Mesothelial cell of epicardium (in vitro differentiated cells): ENCODE results near the gene OGDH. TPM values are rescaled to one million over a fixed set of nuclear protein-coding genes. Genes with fewer than 3 reads are reported as not detected.
"Not testable (repeated sequence)": the region's sequence is repeated elsewhere in the genome, so short reads cannot be mapped to it uniquely, and the experiment has no call there.

Experiments
- DNase-seq, 2 experiments: peaks; one replicate each; pipeline ENCODE4 v3.0.0; 2021; ENCODE audit warnings: low spot score in 2 of 2; ENCODE audit not compliant: unreplicated experiment in 2 of 2
- H3K27ac Mint-ChIP-seq: 2 replicates; pipeline ENCODE4 v1.8.0; 2021; ENCODE audit warnings: mixed read lengths
- H3K27me3 Mint-ChIP-seq: 2 replicates; pipeline ENCODE4 v1.8.0; 2021; ENCODE audit warnings: low read depth, mixed read lengths
- H3K36me3 Mint-ChIP-seq: 2 replicates; pipeline ENCODE4 v1.8.0; 2021; ENCODE audit warnings: mixed read lengths
- H3K4me1 Mint-ChIP-seq: 2 replicates; pipeline ENCODE4 v1.8.0; 2021; ENCODE audit warnings: mixed read lengths
- H3K4me3 Mint-ChIP-seq: 2 replicates; pipeline ENCODE4 v1.8.0; 2021; ENCODE audit warnings: mild to moderate bottlenecking, moderate library complexity, mixed read lengths
- H3K9me3 Mint-ChIP-seq: 2 replicates; pipeline ENCODE4 v1.8.0; 2021; ENCODE audit warnings: mixed read lengths
- total RNA-seq: library from RNA; stranded (reverse); gene quantifications from 3 replicates; pipeline ENCODE4 v1.2.1, GENCODE V29; 2021
- TF ChIP-seq, protein P1 (sequence below): fragments of 200-600 bp; sonication (generic); IDR thresholded peaks from one replicate; pipeline ENCODE4 v1.5.0; 2021; ENCODE audit warnings: antibody characterized with exemption; ENCODE audit not compliant: unreplicated experiment

The OGDH gene
- total RNA-seq, 1 donor from 2014 or later: 71.2 TPM

DNA sequence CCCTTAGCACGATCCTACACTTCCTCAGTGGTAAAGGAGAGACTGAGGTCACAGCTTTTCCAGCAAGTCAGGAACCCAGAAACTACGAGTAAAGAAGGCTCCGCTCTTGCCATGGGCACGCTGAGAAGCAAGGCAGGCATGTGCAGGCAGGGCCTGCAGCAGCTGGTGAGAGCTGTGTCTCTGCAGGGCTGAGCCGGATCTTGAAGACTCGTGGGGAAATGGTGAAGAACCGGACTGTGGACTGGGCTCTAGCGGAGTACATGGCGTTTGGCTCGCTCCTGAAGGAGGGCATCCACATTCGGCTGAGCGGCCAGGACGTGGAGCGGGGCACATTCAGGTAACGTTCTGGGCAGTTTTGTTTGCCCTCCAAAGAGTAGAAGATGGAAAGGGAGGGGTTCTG, 90.3 kb downstream of the OGDH start:
- no peak overlapping the region for H3K4me3 Mint-ChIP-seq
- no peak overlapping the region for H3K27ac Mint-ChIP-seq
- no peaks in the 10 kb centered on the region for H3K27me3 Mint-ChIP-seq
- TF ChIP-seq, protein P1, sequence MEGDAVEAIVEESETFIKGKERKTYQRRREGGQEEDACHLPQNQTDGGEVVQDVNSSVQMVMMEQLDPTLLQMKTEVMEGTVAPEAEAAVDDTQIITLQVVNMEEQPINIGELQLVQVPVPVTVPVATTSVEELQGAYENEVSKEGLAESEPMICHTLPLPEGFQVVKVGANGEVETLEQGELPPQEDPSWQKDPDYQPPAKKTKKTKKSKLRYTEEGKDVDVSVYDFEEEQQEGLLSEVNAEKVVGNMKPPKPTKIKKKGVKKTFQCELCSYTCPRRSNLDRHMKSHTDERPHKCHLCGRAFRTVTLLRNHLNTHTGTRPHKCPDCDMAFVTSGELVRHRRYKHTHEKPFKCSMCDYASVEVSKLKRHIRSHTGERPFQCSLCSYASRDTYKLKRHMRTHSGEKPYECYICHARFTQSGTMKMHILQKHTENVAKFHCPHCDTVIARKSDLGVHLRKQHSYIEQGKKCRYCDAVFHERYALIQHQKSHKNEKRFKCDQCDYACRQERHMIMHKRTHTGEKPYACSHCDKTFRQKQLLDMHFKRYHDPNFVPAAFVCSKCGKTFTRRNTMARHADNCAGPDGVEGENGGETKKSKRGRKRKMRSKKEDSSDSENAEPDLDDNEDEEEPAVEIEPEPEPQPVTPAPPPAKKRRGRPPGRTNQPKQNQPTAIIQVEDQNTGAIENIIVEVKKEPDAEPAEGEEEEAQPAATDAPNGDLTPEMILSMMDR: no peak
- no peaks in the 10 kb centered on the region for H3K4me1 Mint-ChIP-seq
- no peaks in the 10 kb centered on the region for H3K9me3 Mint-ChIP-seq
- DNase-seq: no peak
- peaks cover 69% of the 10 kb centered on the region for H3K36me3 Mint-ChIP-seq

DNA sequence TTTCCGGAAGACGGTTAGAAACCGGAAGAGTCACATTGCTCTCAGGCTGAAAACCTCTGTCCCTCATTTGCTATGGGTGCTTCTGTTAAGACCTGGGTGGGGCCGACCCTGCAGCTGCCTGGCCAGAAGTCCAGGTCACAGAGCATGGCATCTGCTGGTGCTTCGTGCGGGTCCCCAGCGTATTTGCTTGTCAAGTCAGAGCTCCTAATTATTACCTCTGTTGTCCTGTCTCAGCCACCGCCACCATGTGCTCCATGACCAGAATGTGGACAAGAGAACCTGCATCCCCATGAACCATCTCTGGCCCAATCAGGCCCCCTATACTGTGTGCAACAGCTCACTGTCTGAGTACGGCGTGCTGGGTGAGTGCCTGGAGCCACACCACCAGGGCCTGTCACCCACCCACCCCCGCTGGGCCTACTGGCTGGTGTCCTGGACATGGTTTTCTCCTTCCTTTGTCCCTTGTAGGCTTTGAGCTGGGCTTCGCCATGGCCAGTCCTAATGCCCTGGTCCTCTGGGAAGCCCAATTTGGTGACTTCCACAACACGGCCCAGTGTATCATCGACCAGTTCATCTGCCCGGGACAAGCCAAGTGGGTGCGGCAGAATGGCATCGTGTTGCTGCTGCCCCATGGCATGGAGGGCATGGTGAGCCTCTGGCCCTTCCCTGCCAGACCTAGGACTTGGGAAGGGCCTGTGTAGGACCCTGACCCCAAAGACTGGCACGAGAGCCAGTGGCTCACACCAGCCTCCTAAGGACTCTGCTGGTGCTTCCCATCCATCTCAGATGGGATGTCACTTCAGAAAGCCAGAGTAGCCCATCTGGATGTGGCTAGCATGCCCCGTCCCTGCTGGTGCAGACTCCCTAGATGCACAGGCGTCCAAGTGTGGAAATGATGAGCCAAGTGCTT, 91.0 kb downstream of the OGDH start:
- no peaks in the 10 kb centered on the region for H3K9me3 Mint-ChIP-seq
- no peak overlapping the region for H3K27ac Mint-ChIP-seq
- TF ChIP-seq, protein P1: no peak
- H3K4me1 Mint-ChIP-seq: no peaks in the 10 kb centered on the region
- H3K36me3 Mint-ChIP-seq: peaks cover 69% of the 10 kb centered on the region
- H3K27me3 Mint-ChIP-seq: no peaks in the 10 kb centered on the region
- DNase-seq: no peak
- H3K4me3 Mint-ChIP-seq: no peak overlapping the region

DNA sequence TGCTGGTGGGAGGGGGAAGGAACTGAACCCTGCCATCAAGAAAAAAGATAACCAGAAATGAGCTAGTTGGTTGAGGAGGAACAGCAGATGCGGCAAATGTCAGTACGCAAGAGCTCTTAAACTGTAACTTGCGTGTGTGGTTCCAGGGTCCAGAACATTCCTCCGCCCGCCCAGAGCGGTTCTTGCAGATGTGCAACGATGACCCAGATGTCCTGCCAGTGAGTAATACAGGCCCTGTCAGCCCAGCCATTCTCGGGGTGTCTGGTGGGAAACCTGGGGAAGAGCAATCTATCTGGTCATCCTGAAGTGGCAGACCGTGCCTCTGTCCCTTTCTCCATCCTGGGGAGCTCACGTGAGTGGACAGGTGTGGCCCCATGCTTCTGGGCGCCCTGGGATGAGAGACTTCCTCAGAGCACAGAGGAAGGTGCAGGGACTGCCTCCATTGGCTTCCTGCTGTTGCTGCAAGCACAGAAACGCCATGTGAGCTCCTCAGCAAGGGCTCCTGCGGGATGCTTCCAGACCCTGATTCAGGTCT, 91.7 kb downstream of the OGDH start:
- TF ChIP-seq, protein P1: no peak
- H3K9me3 Mint-ChIP-seq: no peaks in the 10 kb centered on the region
- no peaks in the 10 kb centered on the region for H3K4me1 Mint-ChIP-seq
- no peak overlapping the region for H3K27ac Mint-ChIP-seq
- H3K27me3 Mint-ChIP-seq: no peaks in the 10 kb centered on the region
- H3K36me3 Mint-ChIP-seq: peaks cover 71% of the 10 kb centered on the region
- H3K4me3 Mint-ChIP-seq: no peak overlapping the region
- DNase-seq: no peak

DNA sequence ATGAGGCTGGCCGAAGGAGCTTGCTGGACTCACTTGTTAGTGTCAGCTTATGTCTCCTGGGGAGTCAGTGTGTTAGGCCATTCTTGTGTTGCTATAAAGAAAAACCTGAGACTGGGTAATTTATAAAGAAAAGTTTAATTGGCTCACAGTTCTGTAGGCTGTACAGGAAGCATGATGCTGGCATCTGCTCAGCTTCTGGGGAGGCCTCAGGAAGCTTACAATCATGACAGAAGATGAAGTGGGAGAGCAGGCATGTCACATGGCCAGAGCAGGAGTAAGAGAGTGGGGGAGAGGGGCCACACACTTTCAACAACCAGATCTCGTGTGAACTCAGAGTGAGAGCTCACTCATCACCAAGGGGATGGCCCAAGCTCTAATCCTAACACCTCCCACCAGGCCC, 93.2 kb downstream of the OGDH start:
- not testable (repeated sequence) for DNase-seq, H3K9me3 Mint-ChIP-seq, H3K27me3 Mint-ChIP-seq, H3K27ac Mint-ChIP-seq, H3K4me3 Mint-ChIP-seq, H3K4me1 Mint-ChIP-seq
- peaks cover 68% of the 10 kb centered on the region for H3K36me3 Mint-ChIP-seq

DNA sequence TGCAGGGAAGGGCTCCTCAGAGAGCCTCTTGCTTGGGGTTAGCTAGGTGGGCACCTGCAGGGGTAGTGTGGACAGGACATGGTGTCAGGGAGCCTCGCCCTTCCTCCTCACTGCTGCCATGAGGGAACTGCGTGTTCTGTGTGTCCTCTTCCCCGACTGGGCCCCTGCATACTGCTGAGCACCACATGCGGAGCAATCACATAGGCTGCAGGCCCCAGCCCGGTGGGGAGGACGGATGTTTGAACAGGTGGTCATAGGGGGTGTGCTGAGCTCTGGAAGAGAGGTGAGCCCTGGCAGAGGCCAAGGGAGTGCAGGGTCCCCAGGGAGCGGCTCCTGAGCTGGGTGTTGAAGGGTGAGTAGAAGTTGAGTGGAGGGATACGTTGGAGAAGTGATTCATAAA, 93.9 kb downstream of the OGDH start:
- Mint-ChIP-seq H3K4me1 (no peaks in the 10 kb centered on the region), H3K27me3 (no peaks in the 10 kb centered on the region), H3K27ac (no peak overlapping the region), H3K36me3 (peaks cover 67% of the 10 kb centered on the region), H3K4me3 (no peak overlapping the region), H3K9me3 (peaks cover under 1% of the 10 kb centered on the region)
- TF ChIP-seq, protein P1: no peak
- DNase-seq: no peak

- peaks cover 52% of the 10 kb centered on the region for H3K36me3 Mint-ChIP-seq
- not testable (repeated sequence) for H3K27me3 Mint-ChIP-seq, DNase-seq, H3K4me3 Mint-ChIP-seq, H3K4me1 Mint-ChIP-seq, H3K27ac Mint-ChIP-seq, H3K9me3 Mint-ChIP-seq
Observed at GRCh38 chr7:44703391-44703790, 97.0 kb downstream of the OGDH start.
